ENCODE measurements around the gene ABHD2. TPM values are rescaled to one million over a fixed set of nuclear protein-coding genes. Genes with fewer than 3 reads are reported as not detected.

The ABHD2 gene
- total and polyA plus RNA-seq, 9 of the 15 experiments (the other 6 are each of a cell fraction or from before 2014, with no cell fraction given): 16.9 to 99.8 (median 47.5) TPM

- H3K27me3 ChIP-seq (ENCODE audit: control insufficient read depth in 2 of 2, insufficient read depth in 2 of 2, low read length in 2 of 2): no peaks in the 10 kb centered on the region
- FAIRE-seq (no peak), DNase-seq (ENCODE audit: extremely low read depth in 1 of 4, low spot score in 3 of 4) (no peak), ATAC-seq (no peak)
- no peak overlapping the region; a peak in 1 of 4 replicates for H3K9ac ChIP-seq (ENCODE audit: insufficient read depth in 1 of 2, low read depth in 2 of 2, low read length in 2 of 2)
- peaks cover 98% of the 10 kb centered on the region for H3K79me2 ChIP-seq (ENCODE audit: control insufficient read depth, insufficient read depth, low read length)
- CTCF ChIA-PET (ENCODE audit: low intra/inter-chr PET ratio): no interaction called here
- no TSS peak for BruUV-seq (replicated peaks)
- POLR2A ChIA-PET: interaction anchor here (10.0 kb wide), 1 partner anchor 7 kb away, joined by 62 read pairs; the partner anchor contains the start of gene ABHD2
- no peaks in the 10 kb centered on the region for H3K9me1 ChIP-seq (ENCODE audit: control insufficient read depth, insufficient read depth, low read length)
- no peak overlapping the region for H2AFZ ChIP-seq (ENCODE audit: low read depth, low read length)
- no peak for TF ChIP-seq NEUROD1 (IDR thresholded peaks at IDR 0.05; ENCODE audit: borderline replicate concordance, low read depth, low read length, partially characterized antibody)
- TF ChIP-seq SREBF1 (IDR thresholded peaks at IDR 0.05; ENCODE audit: borderline replicate concordance, low read depth, low read length): no peak
- no peak for TF ChIP-seq DIDO1 (tag; IDR thresholded peaks at IDR 0.05; ENCODE audit: low read depth)
- peak; percentile 18; the same call in 1 of the 2 replicates for TF ChIP-seq TEAD4 (IDR thresholded peaks at IDR 0.05; ENCODE audit: low read length)
- TF ChIP-seq TEAD4 (CRISPR knock-in tag; IDR thresholded peaks at IDR 0.05; ENCODE audit: borderline replicate concordance): no peak
- TF ChIP-seq L3MBTL2 (IDR thresholded peaks at IDR 0.05): peak; percentile 27; the same call in 1 of the 2 replicates
- no peak for TF ChIP-seq ZFP1 (CRISPR knock-in tag; IDR thresholded peaks at IDR 0.05)
- TF ChIP-seq SMARCB1 (IDR thresholded peaks at IDR 0.05; ENCODE audit: insufficient read length, low read depth): no peak
- no peak for TF ChIP-seq COPS2 (conservative IDR thresholded peaks at IDR 0.05)
- TF ChIP-seq GATA2 (CRISPR knock-in tag; IDR thresholded peaks at IDR 0.05): peak; percentile 35
- H4K20me1 ChIP-seq (replicated peaks; ENCODE audit: control insufficient read depth, insufficient read depth, low read length): no peaks in the 10 kb centered on the region
- no peak overlapping the region for H3K4me3 ChIP-seq
- H3K36me3 ChIP-seq (ENCODE audit: control insufficient read depth, insufficient read depth, low read length): peaks cover 54% of the 10 kb centered on the region
- peak overlapping the region; percentile 48; the same call in 1 of the 2 replicates for H3K4me2 ChIP-seq (ENCODE audit: insufficient read depth, low read length)
- WGBS (ENCODE audit: insufficient coverage, low coverage, missing lambda C conversion rate): 34% methylated on average over 8 of the region's 8 CpGs
- H3K27ac ChIP-seq (ENCODE audit: extremely low read depth, low read depth, low read length): peak overlapping the region; percentile 31; the same call in 1 of the 3 replicates
- in situ Hi-C loops (cut with MboI): no loop called here
- intact Hi-C loops (cut with micrococcal nuclease): no loop called here
- H3K9me3 ChIP-seq (replicated peaks; ENCODE audit: control insufficient read depth, insufficient read depth, low read depth, low read length): no peaks in the 10 kb centered on the region
- peaks cover 23 to 51% of the 10 kb centered on the region in 2 experiments for H3K4me1 ChIP-seq (replicated peaks in 1 of 2; ENCODE audit: control insufficient read depth in 2 of 2, insufficient read depth in 2 of 2, low read length in 2 of 2)
Observed at GRCh38 chr15:89095556-89095955, 7.3 kb downstream of the ABHD2 start.
